ENCODE results near the gene TYRO3.
"Not testable (repeated sequence)": the region's sequence is repeated elsewhere in the genome, so short reads cannot be mapped to it uniquely, and the experiment has no call there.

TYRO3 gene

GRCh38 chr15:41562784-41563198, 3.8 kb downstream of the TYRO3 start:
- Histone ChIP-seq H3K9me3 (ENCODE audit: control insufficient read depth in 1 of 2, low read length in 2 of 2) (no peaks in the 10 kb centered on the region), H3K9ac (ENCODE audit: low read depth in 1 of 2, low read length in 2 of 2) (no peak overlapping the region), H3K27me3 (ENCODE audit: control insufficient read depth in 1 of 2, insufficient read depth in 2 of 2, low read length in 2 of 2) (peaks cover 2 to 4% of the 10 kb centered on the region in 2 donors), H3K4me1 (ENCODE audit: control insufficient read depth in 1 of 2, insufficient read depth in 2 of 2, low read length in 2 of 2) (peaks cover 20% of the 10 kb centered on the region in 2 donors), H3K36me3 (ENCODE audit: control insufficient read depth in 1 of 2, insufficient read depth in 2 of 2, low read length in 2 of 2) (peaks cover 0 to 3% of the 10 kb centered on the region in 2 donors), H3K27ac (ENCODE audit: low read depth, low read length) (no peak overlapping the region), H3K4me3 (ENCODE audit: low read depth in 1 of 2, low read length in 2 of 2) (no peak overlapping the region)

GRCh38 chr15:41564286-41564959, 5.4 kb downstream of the TYRO3 start:
- H3K4me3 ChIP-seq (ENCODE audit: low read depth in 1 of 2, low read length in 2 of 2), result no peak overlapping the region
- no peak overlapping the region for H3K27ac ChIP-seq (ENCODE audit: low read depth, low read length)
- peaks cover 2 to 4% of the 10 kb centered on the region in 2 donors for H3K27me3 ChIP-seq (ENCODE audit: control insufficient read depth in 1 of 2, insufficient read depth in 2 of 2, low read length in 2 of 2)
- peaks cover 13% of the 10 kb centered on the region in 2 donors for H3K4me1 ChIP-seq (ENCODE audit: control insufficient read depth in 1 of 2, insufficient read depth in 2 of 2, low read length in 2 of 2)
- peaks cover 0 to 7% of the 10 kb centered on the region in 2 donors for H3K36me3 ChIP-seq (ENCODE audit: control insufficient read depth in 1 of 2, insufficient read depth in 2 of 2, low read length in 2 of 2)
- H3K9me3 ChIP-seq (ENCODE audit: control insufficient read depth in 1 of 2, low read length in 2 of 2), result no peaks in the 10 kb centered on the region
- no peak overlapping the region for H3K9ac ChIP-seq (ENCODE audit: low read depth in 1 of 2, low read length in 2 of 2)

GRCh38 chr15:41564960-41565502, 6.0 kb downstream of the TYRO3 start:
- no peak overlapping the region for H3K4me3 ChIP-seq (ENCODE audit: low read depth in 1 of 2, low read length in 2 of 2)
- peaks cover 7 to 8% of the 10 kb centered on the region in 2 donors for H3K4me1 ChIP-seq (ENCODE audit: control insufficient read depth in 1 of 2, insufficient read depth in 2 of 2, low read length in 2 of 2)
- peaks cover 0 to 7% of the 10 kb centered on the region in 2 donors for H3K36me3 ChIP-seq (ENCODE audit: control insufficient read depth in 1 of 2, insufficient read depth in 2 of 2, low read length in 2 of 2)
- H3K27ac ChIP-seq (ENCODE audit: low read depth, low read length), result no peak overlapping the region
- no peak overlapping the region for H3K9ac ChIP-seq (ENCODE audit: low read depth in 1 of 2, low read length in 2 of 2)
- H3K9me3 ChIP-seq (ENCODE audit: control insufficient read depth in 1 of 2, low read length in 2 of 2), result no peaks in the 10 kb centered on the region
- H3K27me3 ChIP-seq (ENCODE audit: control insufficient read depth in 1 of 2, insufficient read depth in 2 of 2, low read length in 2 of 2), result peaks cover 2 to 4% of the 10 kb centered on the region in 2 donors

- H3K36me3 ChIP-seq (ENCODE audit: control insufficient read depth in 1 of 2, insufficient read depth in 2 of 2, low read length in 2 of 2), result peaks cover 0 to 7% of the 10 kb centered on the region in 2 donors
- H3K9me3 ChIP-seq (ENCODE audit: control insufficient read depth in 1 of 2, low read length in 2 of 2), result no peaks in the 10 kb centered on the region
- no peak overlapping the region for H3K9ac ChIP-seq (ENCODE audit: low read depth in 1 of 2, low read length in 2 of 2)
- peaks cover 0 to 2% of the 10 kb centered on the region in 2 donors for H3K27me3 ChIP-seq (ENCODE audit: control insufficient read depth in 1 of 2, insufficient read depth in 2 of 2, low read length in 2 of 2)
- H3K27ac ChIP-seq (ENCODE audit: low read depth, low read length), result no peak overlapping the region
- peaks cover 1 to 2% of the 10 kb centered on the region in 2 donors for H3K4me1 ChIP-seq (ENCODE audit: control insufficient read depth in 1 of 2, insufficient read depth in 2 of 2, low read length in 2 of 2)
- H3K4me3 ChIP-seq (ENCODE audit: low read depth in 1 of 2, low read length in 2 of 2), result no peak overlapping the region
Observed at GRCh38 chr15:41565702-41566101, 6.7 kb downstream of the TYRO3 start.

- Histone ChIP-seq H3K4me1 (ENCODE audit: control insufficient read depth in 1 of 2, insufficient read depth in 2 of 2, low read length in 2 of 2) (no peaks in the 10 kb centered on the region), H3K27me3 (ENCODE audit: control insufficient read depth in 1 of 2, insufficient read depth in 2 of 2, low read length in 2 of 2) (no peaks in the 10 kb centered on the region), H3K4me3 (ENCODE audit: low read depth in 1 of 2, low read length in 2 of 2) (no peak overlapping the region), H3K27ac (ENCODE audit: low read depth, low read length) (no peak overlapping the region), H3K36me3 (ENCODE audit: control insufficient read depth in 1 of 2, insufficient read depth in 2 of 2, low read length in 2 of 2) (peaks cover 0 to 7% of the 10 kb centered on the region in 2 donors), H3K9ac (ENCODE audit: low read depth in 1 of 2, low read length in 2 of 2) (no peak overlapping the region), H3K9me3 (ENCODE audit: control insufficient read depth in 1 of 2, low read length in 2 of 2) (no peaks in the 10 kb centered on the region)
Observed at GRCh38 chr15:41566121-41566885, 7.3 kb downstream of the TYRO3 start.

- no peaks in the 10 kb centered on the region for H3K4me1 ChIP-seq (ENCODE audit: control insufficient read depth in 1 of 2, insufficient read depth in 2 of 2, low read length in 2 of 2)
- no peaks in the 10 kb centered on the region for H3K9me3 ChIP-seq (ENCODE audit: control insufficient read depth in 1 of 2, low read length in 2 of 2)
- H3K36me3 ChIP-seq (ENCODE audit: control insufficient read depth in 1 of 2, insufficient read depth in 2 of 2, low read length in 2 of 2), result peaks cover 0 to 10% of the 10 kb centered on the region in 2 donors
- no peak overlapping the region for H3K27ac ChIP-seq (ENCODE audit: low read depth, low read length)
- no peak overlapping the region for H3K9ac ChIP-seq (ENCODE audit: low read depth in 1 of 2, low read length in 2 of 2)
- H3K4me3 ChIP-seq (ENCODE audit: low read depth in 1 of 2, low read length in 2 of 2), result no peak overlapping the region
- no peaks in the 10 kb centered on the region for H3K27me3 ChIP-seq (ENCODE audit: control insufficient read depth in 1 of 2, insufficient read depth in 2 of 2, low read length in 2 of 2)
Observed at GRCh38 chr15:41567261-41567660, 8.2 kb downstream of the TYRO3 start.

GRCh38 chr15:41567862-41568261, 8.8 kb downstream of the TYRO3 start:
- Histone ChIP-seq H3K36me3 (ENCODE audit: control insufficient read depth in 1 of 2, insufficient read depth in 2 of 2, low read length in 2 of 2) (peaks cover 0 to 14% of the 10 kb centered on the region in 2 donors), H3K27ac (ENCODE audit: low read depth, low read length) (no peak overlapping the region), H3K9me3 (ENCODE audit: control insufficient read depth in 1 of 2, low read length in 2 of 2) (no peaks in the 10 kb centered on the region), H3K27me3 (ENCODE audit: control insufficient read depth in 1 of 2, insufficient read depth in 2 of 2, low read length in 2 of 2) (no peaks in the 10 kb centered on the region), H3K4me1 (ENCODE audit: control insufficient read depth in 1 of 2, insufficient read depth in 2 of 2, low read length in 2 of 2) (no peaks in the 10 kb centered on the region), H3K9ac (ENCODE audit: low read depth in 1 of 2, low read length in 2 of 2) (no peak overlapping the region), H3K4me3 (ENCODE audit: low read depth in 1 of 2, low read length in 2 of 2) (no peak overlapping the region)

- Histone ChIP-seq H3K9me3 (ENCODE audit: control insufficient read depth in 1 of 2, low read length in 2 of 2) (no peaks in the 10 kb centered on the region), H3K27me3 (ENCODE audit: control insufficient read depth in 1 of 2, insufficient read depth in 2 of 2, low read length in 2 of 2) (no peaks in the 10 kb centered on the region), H3K27ac (ENCODE audit: low read depth, low read length) (no peak overlapping the region), H3K36me3 (ENCODE audit: control insufficient read depth in 1 of 2, insufficient read depth in 2 of 2, low read length in 2 of 2) (peaks cover 0 to 18% of the 10 kb centered on the region in 2 donors), H3K4me1 (ENCODE audit: control insufficient read depth in 1 of 2, insufficient read depth in 2 of 2, low read length in 2 of 2) (no peaks in the 10 kb centered on the region), H3K9ac (ENCODE audit: low read depth in 1 of 2, low read length in 2 of 2) (no peak overlapping the region), H3K4me3 (ENCODE audit: low read depth in 1 of 2, low read length in 2 of 2) (no peak overlapping the region)
Observed at GRCh38 chr15:41568350-41569017, 9.5 kb downstream of the TYRO3 start.

GRCh38 chr15:41569232-41569631, 10.2 kb downstream of the TYRO3 start:
- peaks cover 0 to 17% of the 10 kb centered on the region in 2 donors for H3K36me3 ChIP-seq (ENCODE audit: control insufficient read depth in 1 of 2, insufficient read depth in 2 of 2, low read length in 2 of 2)
- not testable (repeated sequence) for H3K27me3 ChIP-seq (ENCODE audit: control insufficient read depth in 1 of 2, insufficient read depth in 2 of 2, low read length in 2 of 2); H3K4me3 ChIP-seq (ENCODE audit: low read depth in 1 of 2, low read length in 2 of 2); H3K4me1 ChIP-seq (ENCODE audit: control insufficient read depth in 1 of 2, insufficient read depth in 2 of 2, low read length in 2 of 2); H3K9ac ChIP-seq (ENCODE audit: low read depth in 1 of 2, low read length in 2 of 2); H3K27ac ChIP-seq (ENCODE audit: low read depth, low read length); H3K9me3 ChIP-seq (ENCODE audit: control insufficient read depth in 1 of 2, low read length in 2 of 2)

- Histone ChIP-seq H3K4me3 (ENCODE audit: low read depth in 1 of 2, low read length in 2 of 2) (no peak overlapping the region), H3K9me3 (ENCODE audit: control insufficient read depth in 1 of 2, low read length in 2 of 2) (no peaks in the 10 kb centered on the region), H3K4me1 (ENCODE audit: control insufficient read depth in 1 of 2, insufficient read depth in 2 of 2, low read length in 2 of 2) (no peaks in the 10 kb centered on the region), H3K27ac (ENCODE audit: low read depth, low read length) (no peak overlapping the region), H3K9ac (ENCODE audit: low read depth in 1 of 2, low read length in 2 of 2) (no peak overlapping the region), H3K36me3 (ENCODE audit: control insufficient read depth in 1 of 2, insufficient read depth in 2 of 2, low read length in 2 of 2) (peaks cover 0 to 17% of the 10 kb centered on the region in 2 donors), H3K27me3 (ENCODE audit: control insufficient read depth in 1 of 2, insufficient read depth in 2 of 2, low read length in 2 of 2) (no peaks in the 10 kb centered on the region)
Observed at GRCh38 chr15:41570764-41571163, 11.8 kb downstream of the TYRO3 start.
